Activated CD4-positive, CD25-positive, alpha-beta regulatory T cell treated with anti-CD3 and anti-CD28 coated beads, Interleukin-2, amount 50 U/mL, for 16 hours (primary cell): ENCODE results near the gene ADAMTS6.

Experiments
- DNase-seq: peaks from one replicate; pipeline ENCODE4 v3.0.0-alpha.2; 2020; ENCODE audit warnings: low read depth, low spot score

Gene ADAMTS6

DNA sequence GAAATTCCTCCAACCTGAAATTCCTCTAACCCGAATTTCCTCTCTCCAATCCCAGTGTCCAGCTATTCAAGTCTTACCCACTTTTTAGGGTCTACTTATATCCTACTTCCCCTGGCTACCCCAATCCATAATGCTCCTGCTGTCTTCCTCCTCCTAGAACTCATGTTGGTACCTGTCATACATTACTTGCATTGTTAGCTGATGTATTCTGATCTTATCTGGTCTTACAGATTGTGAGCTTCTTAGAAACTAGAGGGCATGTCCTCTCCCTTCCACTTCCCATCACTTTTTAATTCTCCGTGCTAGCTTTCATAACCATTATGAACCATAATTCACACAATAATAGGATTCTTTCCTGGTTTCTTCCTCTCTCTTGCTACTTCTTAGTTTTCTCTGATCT, 376.9 kb downstream of the ADAMTS6 start:
- no peak for DNase-seq

DNA sequence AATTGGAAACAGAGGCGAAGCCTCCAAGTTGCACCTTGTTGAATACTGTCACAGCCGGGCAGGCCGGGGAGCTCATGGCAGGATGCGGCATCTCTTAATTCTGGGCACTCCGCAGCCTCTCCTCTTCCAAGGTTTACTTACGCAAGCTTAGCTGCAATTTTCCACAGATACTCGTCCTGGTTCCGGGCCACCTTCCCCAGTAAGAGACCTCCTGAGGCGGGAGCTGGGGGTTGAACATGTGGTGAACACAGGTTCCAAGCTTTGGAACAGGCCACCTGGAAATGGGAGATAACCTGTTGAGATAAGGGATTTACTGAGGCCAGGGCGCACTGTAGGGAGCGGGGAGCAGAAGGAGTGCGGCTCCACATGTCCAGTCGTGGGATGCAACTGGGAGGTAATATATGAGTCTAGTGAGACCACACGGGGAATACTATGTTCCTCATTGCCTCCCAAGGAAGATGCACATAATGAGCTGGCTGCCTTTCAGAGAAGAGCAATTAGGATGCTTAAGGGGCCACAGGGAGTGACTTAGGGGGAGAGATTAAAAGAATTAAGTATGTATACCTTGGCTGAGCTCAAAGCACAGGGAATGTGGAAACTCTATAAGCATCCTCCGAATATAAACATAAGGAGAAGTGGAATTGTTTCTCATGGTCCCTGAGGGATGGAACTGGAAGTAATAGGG, 377.8 kb downstream of the ADAMTS6 start:
- DNase-seq: no peak

DNA sequence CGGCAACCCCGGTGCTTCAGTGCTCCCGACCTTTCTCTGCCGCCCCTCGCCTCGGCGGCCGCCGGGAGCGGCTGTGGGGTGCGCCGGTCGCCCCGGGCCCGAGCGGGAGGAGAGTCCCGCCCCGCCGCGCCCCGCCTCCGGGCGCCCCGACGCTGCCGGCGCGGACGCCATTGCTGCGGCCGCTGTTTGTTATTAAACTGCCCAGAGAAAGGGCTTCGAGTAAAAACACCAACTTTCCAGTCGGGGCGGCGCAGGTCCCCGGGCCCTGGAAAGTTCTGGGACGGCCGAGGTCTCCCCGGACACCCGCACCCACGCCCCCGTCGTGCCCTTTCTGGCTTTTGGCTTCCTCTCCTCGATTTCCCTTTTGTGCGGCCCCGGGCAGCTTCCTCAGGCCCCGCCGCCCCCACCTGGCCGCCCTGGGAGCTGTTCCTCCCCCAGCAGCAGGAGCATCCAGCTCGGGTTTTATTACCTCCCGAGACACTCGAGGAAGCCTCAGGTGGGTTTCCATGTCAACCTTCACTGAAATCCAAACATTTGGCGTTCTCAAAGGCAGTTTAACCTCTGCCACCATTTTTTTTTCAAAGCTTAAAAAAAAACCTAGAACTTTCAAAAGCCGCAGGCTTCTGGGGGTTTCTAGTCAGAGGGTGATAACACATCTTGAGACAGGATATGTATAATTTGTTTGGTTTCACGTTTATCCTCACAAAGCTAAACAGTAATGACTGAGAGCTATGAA, 378.6 kb downstream of the ADAMTS6 start:
- DNase-seq: peak; percentile 4

DNA sequence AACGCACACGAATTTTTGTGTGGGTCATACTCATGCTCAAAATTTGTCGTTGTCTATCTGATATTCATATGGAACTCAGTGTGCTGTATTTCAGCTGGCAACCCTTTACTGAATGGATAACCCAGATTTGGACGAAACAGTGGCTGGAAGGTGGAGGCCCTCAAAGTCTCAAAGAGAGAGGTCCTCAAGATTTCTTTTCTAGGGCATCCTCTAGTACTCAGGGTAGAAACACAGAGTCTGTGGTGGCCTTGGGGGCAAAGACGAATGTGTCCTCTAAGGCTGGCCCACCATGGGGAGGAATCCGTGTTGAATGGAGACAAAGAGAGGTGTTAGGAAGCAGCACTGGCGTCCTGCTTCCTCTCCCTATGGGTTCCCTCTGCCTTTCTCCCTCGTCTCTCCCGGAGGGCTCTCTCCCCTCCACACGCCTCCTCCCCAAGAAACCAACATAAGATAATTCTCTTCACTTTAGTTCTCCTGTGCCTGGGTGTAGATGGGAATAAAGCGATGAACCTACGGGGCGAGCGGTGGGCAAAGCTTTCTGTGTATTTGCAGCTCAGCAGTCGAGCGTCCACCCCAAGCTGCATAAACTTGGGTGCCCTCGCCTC, 379.2 kb downstream of the ADAMTS6 start:
- DNase-seq: no peak

DNA sequence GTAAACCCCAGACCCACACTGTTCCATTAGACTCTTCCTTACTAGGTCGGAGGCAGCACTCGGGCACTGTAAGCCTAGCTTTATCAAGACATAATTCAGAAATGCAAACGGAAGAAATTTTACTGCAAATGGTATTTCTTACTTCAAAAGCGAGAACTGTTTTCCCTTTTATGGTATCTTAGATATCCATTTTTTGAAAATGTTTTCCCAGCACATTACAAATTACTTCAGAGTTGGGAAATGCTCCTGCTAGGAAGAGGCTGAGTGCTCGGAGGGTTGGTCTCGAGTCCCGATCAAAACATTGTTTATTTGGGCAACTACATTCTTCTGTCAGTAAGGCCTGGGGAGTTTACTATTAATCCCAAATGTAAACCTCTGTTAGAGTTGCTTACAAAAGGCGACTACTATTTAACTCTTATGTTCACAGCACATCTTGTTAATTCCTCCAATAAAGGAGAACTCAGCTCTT, 380.1 kb downstream of the ADAMTS6 start:
- DNase-seq: no peak

DNA sequence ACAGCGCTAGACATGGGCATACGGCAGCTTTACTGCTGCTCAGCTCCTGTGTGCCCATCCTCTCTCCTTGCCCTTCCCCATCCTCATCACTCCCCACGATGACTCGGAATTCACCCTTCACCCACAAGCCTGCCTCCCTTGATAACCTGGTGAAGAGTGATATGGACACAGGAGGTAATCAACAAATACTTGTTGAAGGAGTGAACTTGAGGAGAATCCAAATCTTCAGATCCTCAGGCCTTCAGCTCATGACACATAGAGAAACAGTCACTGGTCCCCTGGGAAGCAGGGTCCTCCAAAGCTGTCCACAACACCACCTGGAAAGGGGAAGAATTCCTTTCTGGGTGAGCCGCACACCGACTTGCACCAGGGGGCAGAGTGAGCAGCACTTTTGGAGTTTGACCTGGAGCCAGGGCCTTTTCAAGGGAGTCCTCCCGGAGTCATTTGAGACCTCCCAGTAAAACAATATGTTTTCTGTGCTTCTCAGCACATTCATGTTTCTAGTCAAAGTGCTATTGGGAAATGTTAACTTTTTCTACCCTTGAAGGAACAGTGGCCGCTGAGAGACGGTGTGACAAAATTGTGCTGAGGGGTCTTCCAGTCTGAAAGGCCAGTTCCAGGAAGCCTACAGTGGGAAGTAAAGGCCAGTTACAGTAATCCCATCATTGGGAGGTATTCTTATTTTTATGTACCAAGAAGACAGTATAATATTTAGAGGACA, 380.6 kb downstream of the ADAMTS6 start:
- DNase-seq: no peak
